Kidney (tissue), 14 donors: ENCODE measurements around the gene ZKSCAN2. TPM values are rescaled to one million over a fixed set of nuclear protein-coding genes. Genes with fewer than 3 reads are reported as not detected.

Source experiments
- DNase-seq, 5 donors: peaks; one replicate each; pipeline ENCODE4 v3.0.0-alpha.2; 2013 to 2020
- FAIRE-seq: peaks from 2 replicates; lab custom pipeline; 2012; peaks lifted over from hg19 to GRCh38; lab: Jason Lieb, UNC
- H3K27ac ChIP-seq, 2 donors: one replicate each; pipeline ENCODE4 v1.7.0; 2013; ENCODE audit warnings: low read depth in 2 of 2, low read length in 2 of 2, inconsistent platforms in 1 of 2
- H3K27me3 ChIP-seq: one replicate; pipeline ENCODE4 v1.7.1; 2013; ENCODE audit warnings: low read length, inconsistent platforms; ENCODE audit not compliant: control insufficient read depth, insufficient read depth
- H3K36me3 ChIP-seq, 3 donors: one replicate each; pipeline versions ENCODE4 v1.7.0 to v1.7.1; 2013; ENCODE audit warnings: low read length in 3 of 3, control low read depth in 1 of 3, inconsistent platforms in 1 of 3; ENCODE audit not compliant: insufficient read depth in 3 of 3, control insufficient read depth in 2 of 3
- H3K4me1 ChIP-seq, 3 donors: one replicate each; pipeline versions ENCODE4 v1.7.0 to v1.7.1; 2013; ENCODE audit warnings: low read length in 3 of 3, inconsistent platforms in 1 of 3, low read depth in 1 of 3; ENCODE audit not compliant: control insufficient read depth in 2 of 3, insufficient read depth in 2 of 3
- H3K4me3 ChIP-seq, 3 donors: one replicate each; pipeline versions ENCODE4 v1.7.0 to v1.8.1; 2013; ENCODE audit warnings: low read length in 3 of 3, control low read depth in 1 of 3, inconsistent platforms in 1 of 3
- H3K9ac ChIP-seq, 3 donors: one replicate each; pipeline versions ENCODE4 v1.7.0 to v1.7.1; 2013; ENCODE audit warnings: low read length in 3 of 3, control low read depth in 1 of 3, inconsistent platforms in 1 of 3
- H3K9me3 ChIP-seq, 3 donors: one replicate each; pipeline versions ENCODE4 v1.7.0 to v1.7.1; 2013; ENCODE audit warnings: low read length in 3 of 3, control low read depth in 1 of 3, inconsistent platforms in 1 of 3; ENCODE audit not compliant: control insufficient read depth in 2 of 3, insufficient read depth in 1 of 3
- CTCF ChIP-seq: IDR thresholded peaks from 3 replicates; pipeline ENCODE4 v1.5.1; 2012; ENCODE audit warnings: mild to moderate bottlenecking, moderate library complexity, borderline replicate concordance; ENCODE audit not compliant: insufficient read depth; ENCODE audit errors: extremely low read depth
- intact Hi-C: fragments of 100-400 bp; cut with DNase I; formaldehyde crosslinking; loops from one replicate; pipeline ENCODE4 v1.11.1; 2022
- polyA plus RNA-seq: library from polyadenylated mRNA; stranded (reverse); fragments of 350-450 nt; fragmentation: Illumina TruSeq; extraction: RNeasy Lipid Tissue Mini Kit (QIAGEN cat#74804); gene quantifications from one replicate; pipeline ENCODE4 v1.2.3, GENCODE V29; 2014; ENCODE audit warnings: low read depth, low replicate concordance; ENCODE audit not compliant: insufficient read depth
- total RNA-seq: library from RNA; stranded (reverse); fragmentation: NEBNext Ultra II Directional; extraction: Animal tissue kit (Norgen Biotek cat#: 25700); gene quantifications from one replicate; pipeline ENCODE4 v1.2.1, GENCODE V29; 2021
- donor health status: control.
- donor health status: control.
- donor health status: control.
- donor health status: control.
- donor health status: control.
- donor health status: DM: yes; HTN: yes; CAD: no.
- donor health status: Normal renal cell carcinoma (clear cell type).

ZKSCAN2 gene
- total and polyA plus RNA-seq, 2 donors from 2014 or later = 1.3 to 6.1 TPM

GRCh38 chr16:25194273-25194878 lies 63.3 kb downstream of the ZKSCAN2 start:
- no peak overlapping the region for H3K4me3 ChIP-seq
- no peak for DNase-seq
- no peak overlapping the region for H3K9ac ChIP-seq
- TF ChIP-seq CTCF = no peak
- no peaks in the 10 kb centered on the region for H3K9me3 ChIP-seq
- H3K4me1 ChIP-seq = no peaks in the 10 kb centered on the region
- H3K36me3 ChIP-seq = no peaks in the 10 kb centered on the region
- no peak for FAIRE-seq
- H3K27ac ChIP-seq = no peak overlapping the region
- no peaks in the 10 kb centered on the region for H3K27me3 ChIP-seq
- intact Hi-C loops = no loop called here

- no peaks in the 10 kb centered on the region for H3K27me3 ChIP-seq
- FAIRE-seq (no peak), DNase-seq (peak in 3 of 5 donors; percentile 20 to 64 (median 57))
- no peaks in the 10 kb centered on the region for H3K36me3 ChIP-seq
- no peaks in the 10 kb centered on the region for H3K9me3 ChIP-seq
- H3K9ac ChIP-seq = no peak overlapping the region
- no peak overlapping the region for H3K4me3 ChIP-seq
- no peak overlapping the region for H3K27ac ChIP-seq
- intact Hi-C loops = no loop called here
- no peaks in the 10 kb centered on the region for H3K4me1 ChIP-seq
- no peak for TF ChIP-seq CTCF
These were observed 65.5 kb downstream of the ZKSCAN2 start for GRCh38 chr16:25192096-25192495.

DNA sequence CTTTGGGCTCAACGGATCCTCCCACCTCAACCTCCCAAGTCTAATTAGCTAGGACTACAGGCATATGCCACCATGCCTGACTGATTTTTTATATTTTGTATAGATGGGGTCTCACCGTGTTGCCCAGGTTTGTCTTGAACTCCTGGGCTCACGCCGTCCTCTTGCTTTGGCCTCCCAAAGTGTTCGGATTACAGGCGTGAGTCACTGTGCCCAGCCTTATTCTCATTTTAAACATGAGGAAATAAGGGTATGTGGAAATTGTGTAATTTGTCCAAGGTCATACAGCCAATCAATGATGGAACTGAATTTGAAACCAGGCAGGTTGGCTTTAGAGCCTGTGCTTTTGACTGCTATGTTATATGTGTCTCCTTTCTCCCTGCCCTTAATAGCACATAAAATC lies 68.3 kb downstream of the ZKSCAN2 start:
- Histone ChIP-seq H3K4me3 (no peak overlapping the region), H3K27me3 (no peaks in the 10 kb centered on the region), H3K9me3 (no peaks in the 10 kb centered on the region), H3K9ac (no peak overlapping the region), H3K27ac (no peak overlapping the region), H3K36me3 (no peaks in the 10 kb centered on the region), H3K4me1 (no peaks in the 10 kb centered on the region)
- no peak for TF ChIP-seq CTCF
- DNase-seq = no peak
- intact Hi-C loops = no loop called here
- no peak for FAIRE-seq

DNA sequence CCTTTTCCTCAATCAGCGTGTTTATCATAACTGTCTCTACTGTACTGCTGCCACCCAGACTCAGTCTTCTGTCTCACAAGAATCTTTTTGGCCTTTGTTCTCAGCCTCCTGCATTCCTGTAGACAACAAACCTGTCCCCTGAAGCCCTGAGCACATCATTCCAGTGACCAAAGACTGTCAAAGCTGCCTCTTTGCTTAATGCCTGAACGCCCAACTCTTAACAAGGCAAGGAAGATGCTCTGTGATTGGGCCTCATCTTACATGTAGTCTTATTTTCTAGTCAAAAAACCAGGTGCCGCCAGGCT lies 70.2 kb downstream of the ZKSCAN2 start:
- FAIRE-seq (no peak), DNase-seq (no peak)
- TF ChIP-seq CTCF = no peak
- H3K27me3 ChIP-seq = no peaks in the 10 kb centered on the region
- no peak overlapping the region for H3K27ac ChIP-seq
- no peaks in the 10 kb centered on the region for H3K36me3 ChIP-seq
- H3K9ac ChIP-seq = no peak overlapping the region
- no peak overlapping the region for H3K4me3 ChIP-seq
- intact Hi-C loops = no loop called here
- no peaks in the 10 kb centered on the region for H3K4me1 ChIP-seq
- H3K9me3 ChIP-seq = no peaks in the 10 kb centered on the region
